K562 (cell line): ENCODE measurements around the gene PSMB10. TPM values are rescaled to one million over a fixed set of nuclear protein-coding genes. Genes with fewer than 3 reads are reported as not detected.

Experiments
- BRF2 ChIP-seq: IDR thresholded peaks from 3 replicates; pipeline ENCODE4 v1.6.1; 2011; ENCODE audit warnings: borderline replicate concordance, mild to moderate bottlenecking; ENCODE audit not compliant: insufficient read length, insufficient read depth
- CHAMP1 ChIP-seq: fragments of 450-650 bp; IDR thresholded peaks from 2 replicates; pipeline ENCODE4 v1.6.1; 2016; ENCODE audit warnings: mild to moderate bottlenecking
- CTCFL ChIP-seq: IDR thresholded peaks from 2 replicates; pipeline ENCODE4 v1.6.1; 2011; ENCODE audit warnings: borderline replicate concordance, low read depth, mild to moderate bottlenecking, moderate library complexity, low read length; ENCODE audit not compliant: insufficient read depth, poor library complexity, severe bottlenecking
- HCFC1 ChIP-seq: IDR thresholded peaks from 2 replicates; pipeline ENCODE4 v1.6.1; 2012; ENCODE audit warnings: low read depth, low read length, improper control_type of control experiment
- HMBOX1 ChIP-seq: sonication (generic); IDR thresholded peaks from 2 replicates; pipeline ENCODE4 v1.6.1; 2016
- IRF2 ChIP-seq: sonication (generic); formaldehyde crosslinking; IDR thresholded peaks from 2 replicates; pipeline ENCODE4 v1.8.1; 2022; ENCODE audit warnings: mild to moderate bottlenecking, missing genetic modification reagents
- KDM1A ChIP-seq, 2 experiments: fragments of 450-650 bp; IDR thresholded peaks; 2 replicates each; pipeline ENCODE4 v1.6.1; 2016; ENCODE audit warnings: mild to moderate bottlenecking in 2 of 2
- NEUROD1 ChIP-seq: fragments of 150-350 bp; IDR thresholded peaks from 2 replicates; pipeline ENCODE4 v1.6.1; 2014; ENCODE audit warnings: borderline replicate concordance, low read length, low read depth; ENCODE audit not compliant: partially characterized antibody
- NFXL1 ChIP-seq: fragments of 450-650 bp; formaldehyde crosslinking; IDR thresholded peaks from 2 replicates; pipeline ENCODE4 v1.4.0; 2021; ENCODE audit warnings: mild to moderate bottlenecking
- SLC30A9 ChIP-seq: fragments of 250-450 bp; sonication (Bioruptor Pico); IDR thresholded peaks from 2 replicates; pipeline ENCODE4 v1.8.0; 2022; ENCODE audit warnings: mild to moderate bottlenecking, moderate library complexity
- SMAD2 ChIP-seq: fragments of 150-350 bp; IDR thresholded peaks from 2 replicates; pipeline ENCODE4 v1.6.1; 2014; ENCODE audit warnings: low read depth, mild to moderate bottlenecking, low read length
- SMC3 ChIP-seq: conservative IDR thresholded peaks from 2 replicates; pipeline ENCODE4 v1.6.1; 2011; ENCODE audit warnings: low read depth, low read length, improper control_type of control experiment; ENCODE audit not compliant: insufficient read depth
- TAF1 ChIP-seq: IDR thresholded peaks from 2 replicates; pipeline ENCODE4 v1.6.1; 2011; ENCODE audit warnings: mild to moderate bottlenecking, low read length, moderate library complexity; ENCODE audit not compliant: insufficient read depth, control insufficient read depth, severe bottlenecking; ENCODE audit errors: extremely low read depth
- TCF15 ChIP-seq: fragments of 250-450 bp; sonication (Bioruptor Pico); IDR thresholded peaks from 2 replicates; pipeline ENCODE4 v1.8.0; 2022; ENCODE audit warnings: moderate library complexity, mild to moderate bottlenecking, inconsistent platforms
- TGIF2 ChIP-seq: sonication (generic); formaldehyde crosslinking; IDR thresholded peaks from 2 replicates; pipeline ENCODE4 v1.8.1; 2022; ENCODE audit warnings: mild to moderate bottlenecking, missing genetic modification reagents, moderate library complexity
- ZFPM2 ChIP-seq: fragments of 250-450 bp; sonication (Bioruptor Pico); IDR thresholded peaks from 2 replicates; pipeline ENCODE4 v1.5.1; 2022; ENCODE audit warnings: mild to moderate bottlenecking
- ZNF175 ChIP-seq: fragments of 200-800 bp; sonication (Bioruptor generic); IDR thresholded peaks from 2 replicates; pipeline ENCODE4 v1.6.1; 2016; ENCODE audit warnings: low read depth, mild to moderate bottlenecking, missing genetic modification characterization, missing compliant biosample characterization
- ZNF589 ChIP-seq: fragments of 200-800 bp; sonication (Bioruptor generic); IDR thresholded peaks from 2 replicates; pipeline ENCODE4 v1.6.1; 2016; ENCODE audit warnings: low read depth, missing genetic modification characterization, missing compliant biosample characterization
- ZNF717 ChIP-seq: fragments of 250-450 bp; sonication (Bioruptor Pico); IDR thresholded peaks from 2 replicates; pipeline ENCODE4 v1.5.0; 2021
- ZNF780A ChIP-seq: fragments of 250-450 bp; sonication (Bioruptor Pico); IDR thresholded peaks from 2 replicates; pipeline ENCODE4 v1.5.0; 2021; ENCODE audit warnings: mild to moderate bottlenecking
- polyA plus RNA-seq, 8 experiments: library from polyadenylated mRNA; depleted of rRNA in 4 of 8; stranded (reverse) in 5 of 8; unstranded in 3 of 8; fragments of >200 nt; fragmentation: Nextera tagmentation in 2 of 8; fragmentation: Illumina TruSeq in 1 of 8; extraction: Ambion mirVana in 2 of 8; extraction: Trizol in 1 of 8; gene quantifications; 2 replicates each; pipeline versions ENCODE4 v1.2.1 to v1.2.3, GENCODE V29; 2011 to 2014; ENCODE audit warnings: inconsistent platforms in 1 of 8, missing spikeins in 1 of 8
- total RNA-seq, 7 experiments: library from RNA; depleted of rRNA in 6 of 7; stranded (reverse); fragments of >200 nt in 6 of 7; fragmentation: Illumina TruSeq in 2 of 7; extraction: Trizol in 2 of 7; gene quantifications; 2 replicates each; pipeline versions ENCODE4 v1.2.1 to v1.2.3, GENCODE V29; 2011 to 2021; ENCODE audit warnings: low replicate concordance in 1 of 7

PSMB10 gene
- total and polyA plus RNA-seq, 9 of the 15 experiments (the other 6 are each of a cell fraction or from before 2014, with no cell fraction given) = 11.7 to 105 (median 51.0) TPM

GRCh38 chr16:67968400-67969253 lies 32.0 kb upstream of the PSMB10 start, which contains the start of gene SLC12A4 (continued):
- no peak for TF ChIP-seq CTCFL
- no peak; the same call in 1 of the 2 replicates for TF ChIP-seq HCFC1
- no peak for TF ChIP-seq IRF2 (CRISPR knock-in tag)
- TF ChIP-seq ZFPM2 (CRISPR knock-in tag) = no peak
- no peak for TF ChIP-seq NFXL1
- peak; percentile 8 for TF ChIP-seq NEUROD1
- TF ChIP-seq HMBOX1 = no peak
- TF ChIP-seq ZNF589 (CRISPR knock-in tag) = 0 out of 2 replicates have a peak, but pooled peaks have one; percentile 43
- no peak for TF ChIP-seq SMAD2
- TF ChIP-seq SLC30A9 (CRISPR knock-in tag) = no peak
- TF ChIP-seq ZNF175 (CRISPR knock-in tag) = 0 out of 2 replicates have a peak, but pooled peaks have one; percentile 8
- TF ChIP-seq KDM1A (IDR thresholded peaks at IDR 0.05) = peak; percentile 90 to 94
- TF ChIP-seq TGIF2 (CRISPR knock-in tag) = no peak
- no peak for TF ChIP-seq TCF15 (CRISPR knock-in tag)
- TF ChIP-seq ZNF780A (CRISPR knock-in tag) = no peak
- TF ChIP-seq TAF1 = peak; percentile 55
- no peak for TF ChIP-seq BRF2
- no peak for TF ChIP-seq SMC3
- TF ChIP-seq ZNF717 (CRISPR knock-in tag) = no peak
- no peak for TF ChIP-seq CHAMP1
